B cell (primary cell): ENCODE measurements around the gene LCN2. TPM values are rescaled to one million over a fixed set of nuclear protein-coding genes. Genes with fewer than 3 reads are reported as not detected.

ENCODE experiments used
- ATAC-seq: fragments of 200-7000 bp; cut with Tn5 transposase; one replicate; pipeline ENCODE4 v1.10.0; 2021; ENCODE audit warnings: low read depth, mild to moderate bottlenecking, moderate number of reproducible peaks, moderate library complexity
- CTCF ChIA-PET: fragments of 350-600 bp; sonication (Branson Sonifier 250); formaldehyde crosslinking; loops from one replicate; lab custom pipeline; 2021; ENCODE audit warnings: antibody characterized with exemption, inconsistent platforms; lab: Charles Lee
- POLR2A ChIA-PET: fragments of 350-600 bp; sonication (Branson Sonifier 250); formaldehyde crosslinking; loops from one replicate; lab custom pipeline; 2021; ENCODE audit warnings: antibody characterized with exemption; lab: Charles Lee
- DNase-seq: peaks from one replicate; pipeline ENCODE4 v3.0.0; 2013
- H2AFZ ChIP-seq: 2 replicates; pipeline ENCODE4 v1.6.1; 2012; ENCODE audit warnings: mild to moderate bottlenecking, low read depth, low read length; ENCODE audit not compliant: insufficient read depth, poor library complexity, severe bottlenecking
- H3K27ac ChIP-seq, 2 donors: 1 replicate in 1 of 2; 2 replicates in 1 of 2; pipeline ENCODE4 v1.5.1; 2012 to 2013; ENCODE audit warnings: low read length in 2 of 2, mild to moderate bottlenecking in 2 of 2, moderate library complexity in 1 of 2
- H3K27me3 ChIP-seq, 4 experiments: fragments of 200-600 bp in 1 of 4; sonication (generic) in 1 of 4; replicated peaks in 1 of 4; 1 replicate in 2 of 4; 2 replicates in 2 of 4; pipeline versions ENCODE4 v1.6.1 to v1.7.0; 2013 to 2016; ENCODE audit warnings: low read length in 3 of 4, mild to moderate bottlenecking in 2 of 4, mixed read lengths in 1 of 4, moderate library complexity in 1 of 4; ENCODE audit not compliant: insufficient read depth in 4 of 4, control insufficient read depth in 3 of 4; ENCODE audit errors: control extremely low read depth in 1 of 4
- H3K36me3 ChIP-seq, 2 experiments: replicated peaks in 1 of 2; 1 replicate in 1 of 2; 2 replicates in 1 of 2; pipeline versions ENCODE4 v1.6.1 to v1.7.1; 2013; ENCODE audit warnings: low read length in 1 of 2; ENCODE audit not compliant: insufficient read depth in 2 of 2, control insufficient read depth in 1 of 2; ENCODE audit errors: control extremely low read depth in 1 of 2, extremely low read depth in 1 of 2
- H3K4me1 ChIP-seq, 2 donors: fragments of 200-600 bp in 1 of 2; sonication (generic) in 1 of 2; 1 replicate in 1 of 2; 2 replicates in 1 of 2; pipeline versions ENCODE4 v1.5.1 to v1.6.1; 2013 to 2017; ENCODE audit warnings: low read length in 2 of 2; ENCODE audit not compliant: control insufficient read depth in 2 of 2, insufficient read depth in 2 of 2
- H3K4me2 ChIP-seq: replicated peaks from 2 replicates; pipeline ENCODE3; 2012; ENCODE audit warnings: mild to moderate bottlenecking, low read depth, low read length; ENCODE audit not compliant: poor library complexity, severe bottlenecking
- H3K4me3 ChIP-seq, 5 experiments: fragments of 200-600 bp in 1 of 5; sonication (generic) in 1 of 5; 1 replicate in 3 of 5; 2 replicates in 2 of 5; pipeline versions ENCODE4 v1.5.1 to v1.7.0; 2011 to 2016; ENCODE audit warnings: low read length in 4 of 5, mild to moderate bottlenecking in 4 of 5, low read depth in 2 of 5, control low read depth in 1 of 5, moderate library complexity in 1 of 5; ENCODE audit not compliant: insufficient read depth in 1 of 5; ENCODE audit errors: control extremely low read depth in 1 of 5, extremely low read depth in 1 of 5
- H3K79me2 ChIP-seq: fragments of 200-600 bp; sonication (generic); one replicate; pipeline ENCODE4 v1.6.0; 2016; ENCODE audit warnings: low read length; ENCODE audit not compliant: control insufficient read depth, insufficient read depth
- H3K9ac ChIP-seq: fragments of 200-600 bp; sonication (generic); 2 replicates; pipeline ENCODE4 v1.6.1; 2017; ENCODE audit warnings: mild to moderate bottlenecking, low read length, moderate library complexity
- H3K9me3 ChIP-seq, 3 donors: one replicate each; pipeline versions ENCODE4 v1.6.1 to v1.7.1; 2013; ENCODE audit warnings: low read length in 2 of 3; ENCODE audit not compliant: control insufficient read depth in 2 of 3, insufficient read depth in 1 of 3; ENCODE audit errors: control extremely low read depth in 1 of 3
- H4K20me1 ChIP-seq: 2 replicates; pipeline ENCODE4 v1.6.0; 2012; ENCODE audit warnings: mild to moderate bottlenecking, low read length; ENCODE audit not compliant: insufficient read depth, control insufficient read depth, poor library complexity, severe bottlenecking
- H3K27ac Mint-ChIP-seq: one replicate; pipeline ENCODE4 v1.8.0; 2021; ENCODE audit warnings: mixed read lengths
- H3K27me3 Mint-ChIP-seq: one replicate; pipeline ENCODE4 v1.8.0; 2021; ENCODE audit warnings: mixed read lengths
- H3K4me1 Mint-ChIP-seq: one replicate; pipeline ENCODE4 v1.8.0; 2021; ENCODE audit warnings: mixed read lengths
- H3K4me3 Mint-ChIP-seq: one replicate; pipeline ENCODE4 v1.8.0; 2021; ENCODE audit warnings: mixed read lengths
- H3K9me3 Mint-ChIP-seq: one replicate; pipeline ENCODE4 v1.8.0; 2022; ENCODE audit warnings: mixed read lengths; ENCODE audit not compliant: insufficient read depth
- EZH2 ChIP-seq: IDR thresholded peaks from 2 replicates; pipeline ENCODE4 v1.6.1; 2012; ENCODE audit warnings: borderline replicate concordance, low read depth, mild to moderate bottlenecking, moderate library complexity, low read length; ENCODE audit not compliant: insufficient read depth, poor library complexity, severe bottlenecking
- WGBS: methylation state at CpG from one replicate; pipeline ENCODE4 v1.1.5; 2013; ENCODE audit warnings: missing lambda C conversion rate; ENCODE audit not compliant: insufficient coverage; 5-methylcytosine and 5-hydroxymethylcytosine counted together
- intact Hi-C: fragments of 100-400 bp; cut with micrococcal nuclease; formaldehyde crosslinking; loops from one replicate; pipeline ENCODE4 v1.10.0; 2022
- polyA plus RNA-seq: library from polyadenylated mRNA; depleted of rRNA; stranded (reverse); fragments of >200 nt; gene quantifications from 2 replicates; pipeline ENCODE4 v1.2.3, GENCODE V29; 2012
- total RNA-seq, 2 donors: library from RNA; stranded (reverse); fragments of 120-200 nt in 1 of 2; gene quantifications; 1 replicate in 1 of 2; 2 replicates in 1 of 2; pipeline versions ENCODE4 v1.2.3 to v1.2.4, GENCODE V29; 2013 to 2022
- TF ChIP-seq, protein P1 (sequence below): fragments of 200-600 bp; IDR thresholded peaks from one replicate; pipeline ENCODE4 v1.8.0; 2022; ENCODE audit warnings: antibody characterized with exemption, mild to moderate bottlenecking

The LCN2 gene
- total and polyA plus RNA-seq, 2 donors (not counting 1 experiment from before 2014, with no cell fraction given): not detected

DNA sequence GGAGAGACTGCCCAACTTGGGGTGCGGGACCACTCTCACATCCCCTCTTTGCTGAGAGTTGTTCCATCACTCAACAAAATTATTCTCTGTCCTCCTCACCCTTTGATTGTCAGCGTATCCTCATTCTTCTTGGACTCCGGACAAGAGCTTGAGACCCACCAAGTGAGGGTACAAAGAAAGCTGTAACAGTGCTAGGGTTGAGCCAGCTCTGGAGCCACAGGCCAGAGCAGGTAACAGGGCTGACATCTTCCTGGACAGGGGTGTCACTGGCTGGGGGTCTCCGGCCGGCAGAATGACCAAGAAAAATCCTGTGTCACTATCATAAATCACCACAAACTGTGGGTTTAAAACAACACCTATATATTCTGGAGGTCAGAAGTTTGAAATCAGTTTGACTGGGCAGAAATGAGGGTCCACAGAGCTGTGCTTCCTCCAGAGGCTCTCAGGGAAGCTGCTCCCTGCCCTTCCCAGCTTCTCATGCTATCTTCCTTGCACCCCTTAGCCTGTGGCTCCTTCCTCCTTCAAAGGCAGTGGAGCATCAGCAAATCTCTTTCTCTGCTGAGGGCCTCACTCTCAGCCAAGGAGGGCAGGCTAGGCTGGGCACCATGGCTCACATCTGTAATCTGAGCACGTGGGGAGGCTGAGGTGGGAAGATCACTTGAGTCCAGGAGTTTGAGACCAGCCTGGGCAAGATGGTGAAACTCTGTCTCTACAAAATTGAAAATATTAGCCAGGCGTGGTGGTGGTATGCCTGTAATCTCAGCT, 6.7 kb downstream of the LCN2 start:
- intact Hi-C loops: no loop called here
- no peak overlapping the region for H3K27ac Mint-ChIP-seq
- H3K27me3 Mint-ChIP-seq: no peaks in the 10 kb centered on the region

DNA sequence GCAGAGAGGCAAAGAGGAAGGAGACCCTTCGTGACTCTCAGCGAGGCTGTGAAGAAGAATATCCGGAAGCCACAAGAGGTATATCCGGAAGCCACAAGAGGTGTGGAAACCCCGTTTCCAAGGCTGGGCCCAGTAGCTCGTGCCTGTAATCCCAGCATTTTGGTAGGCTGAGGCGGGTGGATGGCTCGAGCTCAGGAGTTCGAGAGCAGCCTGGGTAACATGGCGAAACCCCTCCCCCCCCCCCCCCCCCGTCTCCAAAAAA, 10.2 kb downstream of the LCN2 start:
- peak overlapping the region; percentile 87 for H3K27ac Mint-ChIP-seq
- Histone ChIP-seq H3K27ac (peak overlapping the region; percentile 72), H3K9ac (peak overlapping the region; percentile 93), H2AFZ (peak overlapping the region; percentile 98), H3K9me3 (no peaks in the 10 kb centered on the region), H3K27me3 (no peaks in the 10 kb centered on the region), H4K20me1 (no peaks in the 10 kb centered on the region), H3K4me1 (peaks cover 6 to 17% of the 10 kb centered on the region in 2 donors), H3K36me3 (peaks cover 0 to 8% of the 10 kb centered on the region in 2 experiments), H3K79me2 (peaks cover 14% of the 10 kb centered on the region), H3K4me2 (peak overlapping the region; percentile 100), H3K4me3 (peak overlapping the region in 4 of 5 experiments; percentile 80 to 99 (median 88))
- intact Hi-C loops: no loop called here
- no peaks in the 10 kb centered on the region for H3K9me3 Mint-ChIP-seq
- ChIA-PET CTCF (interaction anchor here (0.6 to 1.2 kb wide), 2 partner anchors 32 to 712 kb away, joined by 3 read pairs; partner anchors contain the start of gene CIZ1), POLR2A (interaction anchor here (0.6 to 2.5 kb wide), 5 partner anchors 28 to 1301 kb away, joined by 3 to 11 read pairs (median 4); partner anchors contain the start of gene CIZ1)
- peak overlapping the region; percentile 83 for H3K4me3 Mint-ChIP-seq
- DNase-seq (peak; percentile 73), ATAC-seq (peak; percentile 3)
- TF ChIP-seq, protein P1, sequence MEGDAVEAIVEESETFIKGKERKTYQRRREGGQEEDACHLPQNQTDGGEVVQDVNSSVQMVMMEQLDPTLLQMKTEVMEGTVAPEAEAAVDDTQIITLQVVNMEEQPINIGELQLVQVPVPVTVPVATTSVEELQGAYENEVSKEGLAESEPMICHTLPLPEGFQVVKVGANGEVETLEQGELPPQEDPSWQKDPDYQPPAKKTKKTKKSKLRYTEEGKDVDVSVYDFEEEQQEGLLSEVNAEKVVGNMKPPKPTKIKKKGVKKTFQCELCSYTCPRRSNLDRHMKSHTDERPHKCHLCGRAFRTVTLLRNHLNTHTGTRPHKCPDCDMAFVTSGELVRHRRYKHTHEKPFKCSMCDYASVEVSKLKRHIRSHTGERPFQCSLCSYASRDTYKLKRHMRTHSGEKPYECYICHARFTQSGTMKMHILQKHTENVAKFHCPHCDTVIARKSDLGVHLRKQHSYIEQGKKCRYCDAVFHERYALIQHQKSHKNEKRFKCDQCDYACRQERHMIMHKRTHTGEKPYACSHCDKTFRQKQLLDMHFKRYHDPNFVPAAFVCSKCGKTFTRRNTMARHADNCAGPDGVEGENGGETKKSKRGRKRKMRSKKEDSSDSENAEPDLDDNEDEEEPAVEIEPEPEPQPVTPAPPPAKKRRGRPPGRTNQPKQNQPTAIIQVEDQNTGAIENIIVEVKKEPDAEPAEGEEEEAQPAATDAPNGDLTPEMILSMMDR: no peak
- TF ChIP-seq EZH2: no peak
- 27% methylated on average over 8 of the region's 11 CpGs for WGBS
- no peaks in the 10 kb centered on the region for H3K27me3 Mint-ChIP-seq
- H3K4me1 Mint-ChIP-seq: peaks cover 12% of the 10 kb centered on the region

More for the DNA sequence above, 6.7 kb downstream of the LCN2 start:
- WGBS: 91% methylated on average over 4 of the region's 7 CpGs
- Mint-ChIP-seq H3K4me3 (no peak overlapping the region), H3K9me3 (no peaks in the 10 kb centered on the region), H3K4me1 (peaks cover 2% of the 10 kb centered on the region)
- ChIA-PET POLR2A (no interaction called here), CTCF (no interaction called here)
- DNase-seq (no peak), ATAC-seq (no peak)
- Histone ChIP-seq H3K9ac (no peak overlapping the region), H3K27me3 (no peaks in the 10 kb centered on the region), H3K4me2 (no peak overlapping the region), H3K4me1 (peaks cover 2 to 14% of the 10 kb centered on the region in 2 donors), H4K20me1 (no peaks in the 10 kb centered on the region), H2AFZ (no peak overlapping the region), H3K36me3 (no peaks in the 10 kb centered on the region), H3K27ac (no peak overlapping the region), H3K9me3 (no peaks in the 10 kb centered on the region), H3K79me2 (peaks cover 6% of the 10 kb centered on the region), H3K4me3 (no peak overlapping the region)
- TF ChIP-seq EZH2: no peak
- TF ChIP-seq, protein P1: no peak
